K562 (cell line): ENCODE data around the gene WWC2.

Experiments used
- DNMT1 ChIP-seq: fragments of 450-650 bp; IDR thresholded peaks from 2 replicates; pipeline ENCODE4 v1.6.1; 2016; ENCODE audit warnings: antibody characterized with exemption, mild to moderate bottlenecking
- EGR1 ChIP-seq: fragments of 450-650 bp; conservative IDR thresholded peaks from 2 replicates; pipeline ENCODE4 v1.6.1; 2017; ENCODE audit warnings: mild to moderate bottlenecking
- EP300 ChIP-seq: IDR thresholded peaks from 2 replicates; pipeline ENCODE4 v1.6.1; 2012; ENCODE audit warnings: low read length, improper control_type of control experiment
- POLR2G ChIP-seq: fragments of 200-400 bp; formaldehyde crosslinking; IDR thresholded peaks from 2 replicates; pipeline ENCODE4 v1.6.1; 2017; ENCODE audit warnings: low read depth, mild to moderate bottlenecking, antibody characterized with exemption, low read length, moderate library complexity
- ZNF561 ChIP-seq: fragments of 450-650 bp; formaldehyde crosslinking; conservative IDR thresholded peaks from 2 replicates; pipeline ENCODE4 v1.4.0; 2020; ENCODE audit warnings: mild to moderate bottlenecking, moderate library complexity
- TF ChIP-seq, protein P1 (sequence below), 3 experiments: IDR thresholded peaks in 2 of 3; conservative IDR thresholded peaks in 1 of 3; 2 replicates each; pipeline ENCODE4 v1.5.1; 2011 to 2012; ENCODE audit warnings: low read length in 3 of 3, mild to moderate bottlenecking in 3 of 3, control low read depth in 2 of 3, improper control_type of control experiment in 1 of 3, inconsistent platforms in 1 of 3, low read depth in 1 of 3, mixed read lengths in 1 of 3, moderate library complexity in 1 of 3; ENCODE audit not compliant: insufficient read depth in 2 of 3
- TF ChIP-seq, protein P2 (sequence below): fragments of 250-450 bp; sonication (Bioruptor Pico); IDR thresholded peaks from 2 replicates; pipeline ENCODE4 v1.4.0; 2020; ENCODE audit warnings: mild to moderate bottlenecking, moderate library complexity

DNA sequence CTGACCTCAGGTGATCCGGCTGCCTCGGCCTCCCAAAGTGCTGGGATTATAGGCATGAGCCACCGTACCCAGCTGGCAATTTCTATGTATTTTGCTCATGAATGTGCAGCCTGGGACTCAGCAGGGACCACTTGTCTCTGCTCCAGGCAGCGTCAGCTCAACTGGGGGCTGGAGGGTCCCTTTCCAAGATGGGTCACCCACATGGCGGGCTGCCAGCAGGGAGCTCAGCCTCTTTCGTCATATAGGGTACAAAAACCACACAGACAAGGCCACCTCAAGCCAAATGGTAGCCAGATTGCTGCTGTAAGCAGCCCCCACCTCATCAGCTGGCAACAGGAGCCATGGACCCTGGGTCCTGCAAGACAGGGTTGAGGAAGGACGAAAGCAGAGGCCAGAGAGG, 225.6 kb downstream of the WWC2 start:
- TF ChIP-seq EGR1 (no peak), ZNF561 (no peak), POLR2G (no peak), DNMT1 (no peak), EP300 (no peak)
- TF ChIP-seq, protein P1, sequence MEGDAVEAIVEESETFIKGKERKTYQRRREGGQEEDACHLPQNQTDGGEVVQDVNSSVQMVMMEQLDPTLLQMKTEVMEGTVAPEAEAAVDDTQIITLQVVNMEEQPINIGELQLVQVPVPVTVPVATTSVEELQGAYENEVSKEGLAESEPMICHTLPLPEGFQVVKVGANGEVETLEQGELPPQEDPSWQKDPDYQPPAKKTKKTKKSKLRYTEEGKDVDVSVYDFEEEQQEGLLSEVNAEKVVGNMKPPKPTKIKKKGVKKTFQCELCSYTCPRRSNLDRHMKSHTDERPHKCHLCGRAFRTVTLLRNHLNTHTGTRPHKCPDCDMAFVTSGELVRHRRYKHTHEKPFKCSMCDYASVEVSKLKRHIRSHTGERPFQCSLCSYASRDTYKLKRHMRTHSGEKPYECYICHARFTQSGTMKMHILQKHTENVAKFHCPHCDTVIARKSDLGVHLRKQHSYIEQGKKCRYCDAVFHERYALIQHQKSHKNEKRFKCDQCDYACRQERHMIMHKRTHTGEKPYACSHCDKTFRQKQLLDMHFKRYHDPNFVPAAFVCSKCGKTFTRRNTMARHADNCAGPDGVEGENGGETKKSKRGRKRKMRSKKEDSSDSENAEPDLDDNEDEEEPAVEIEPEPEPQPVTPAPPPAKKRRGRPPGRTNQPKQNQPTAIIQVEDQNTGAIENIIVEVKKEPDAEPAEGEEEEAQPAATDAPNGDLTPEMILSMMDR (IDR thresholded peaks at IDR 0.05 in 2 of 3, conservative IDR thresholded peaks at IDR 0.05 in 1 of 3; ENCODE audit: insufficient read depth in 2 of 3, low read depth in 1 of 3, low read length in 3 of 3) = no peak
- TF ChIP-seq, protein P2, sequence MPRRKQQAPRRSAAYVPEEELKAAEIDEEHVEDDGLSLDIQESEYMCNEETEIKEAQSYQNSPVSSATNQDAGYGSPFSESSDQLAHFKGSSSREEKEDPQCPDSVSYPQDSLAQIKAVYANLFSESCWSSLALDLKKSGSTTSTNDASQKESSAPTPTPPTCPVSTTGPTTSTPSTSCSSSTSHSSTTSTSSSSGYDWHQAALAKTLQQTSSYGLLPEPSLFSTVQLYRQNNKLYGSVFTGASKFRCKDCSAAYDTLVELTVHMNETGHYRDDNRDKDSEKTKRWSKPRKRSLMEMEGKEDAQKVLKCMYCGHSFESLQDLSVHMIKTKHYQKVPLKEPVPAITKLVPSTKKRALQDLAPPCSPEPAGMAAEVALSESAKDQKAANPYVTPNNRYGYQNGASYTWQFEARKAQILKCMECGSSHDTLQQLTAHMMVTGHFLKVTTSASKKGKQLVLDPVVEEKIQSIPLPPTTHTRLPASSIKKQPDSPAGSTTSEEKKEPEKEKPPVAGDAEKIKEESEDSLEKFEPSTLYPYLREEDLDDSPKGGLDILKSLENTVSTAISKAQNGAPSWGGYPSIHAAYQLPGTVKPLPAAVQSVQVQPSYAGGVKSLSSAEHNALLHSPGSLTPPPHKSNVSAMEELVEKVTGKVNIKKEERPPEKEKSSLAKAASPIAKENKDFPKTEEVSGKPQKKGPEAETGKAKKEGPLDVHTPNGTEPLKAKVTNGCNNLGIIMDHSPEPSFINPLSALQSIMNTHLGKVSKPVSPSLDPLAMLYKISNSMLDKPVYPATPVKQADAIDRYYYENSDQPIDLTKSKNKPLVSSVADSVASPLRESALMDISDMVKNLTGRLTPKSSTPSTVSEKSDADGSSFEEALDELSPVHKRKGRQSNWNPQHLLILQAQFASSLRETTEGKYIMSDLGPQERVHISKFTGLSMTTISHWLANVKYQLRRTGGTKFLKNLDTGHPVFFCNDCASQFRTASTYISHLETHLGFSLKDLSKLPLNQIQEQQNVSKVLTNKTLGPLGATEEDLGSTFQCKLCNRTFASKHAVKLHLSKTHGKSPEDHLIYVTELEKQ (CRISPR knock-in tag) = no peak
